H54 (cell line): ENCODE measurements around the gene DIRAS2.

Experiments
- DNase-seq: peaks from one replicate; pipeline ENCODE4 v3.0.0; 2011; ENCODE audit warnings: low spot score, mixed read lengths; ENCODE audit not compliant: insufficient read length
- FAIRE-seq: peaks from 3 replicates; lab custom pipeline; 2011; peaks lifted over from hg19 to GRCh38; lab: Jason Lieb, UNC
- POLR2A ChIP-seq: IDR thresholded peaks from 2 replicates; pipeline ENCODE4 v1.6.1; 2011; ENCODE audit warnings: low read depth, mild to moderate bottlenecking, low read length

Gene DIRAS2

GRCh38 chr9:90640361-90640760 lies 2.3 kb downstream of the DIRAS2 start:
- no peak for TF ChIP-seq POLR2A
- FAIRE-seq: no peak
- DNase-seq: no peak

GRCh38 chr9:90637626-90638025 lies 5.0 kb downstream of the DIRAS2 start:
- no peak for DNase-seq
- no peak for FAIRE-seq
- no peak for TF ChIP-seq POLR2A

- no peak for FAIRE-seq
- DNase-seq: no peak
- no peak for TF ChIP-seq POLR2A
These were observed 9.9 kb downstream of the DIRAS2 start for GRCh38 chr9:90632647-90633207.

GRCh38 chr9:90631964-90632363 lies 10.7 kb downstream of the DIRAS2 start:
- no peak for TF ChIP-seq POLR2A
- no peak for DNase-seq
- no peak for FAIRE-seq

- DNase-seq (no peak), FAIRE-seq (no peak)
- no peak for TF ChIP-seq POLR2A
These were observed 12.6 kb downstream of the DIRAS2 start for GRCh38 chr9:90629991-90630390.

- DNase-seq (no peak), FAIRE-seq (no peak)
- TF ChIP-seq POLR2A: no peak
These were observed 13.3 kb downstream of the DIRAS2 start for GRCh38 chr9:90629354-90629753.

- no peak for TF ChIP-seq POLR2A
- DNase-seq (no peak), FAIRE-seq (no peak)
These were observed 25.8 kb downstream of the DIRAS2 start for GRCh38 chr9:90616806-90617205.

- DNase-seq (no peak), FAIRE-seq (no peak)
- no peak for TF ChIP-seq POLR2A
These were observed 29.1 kb downstream of the DIRAS2 start for GRCh38 chr9:90613502-90613901.

GRCh38 chr9:90612957-90613356 lies 29.7 kb downstream of the DIRAS2 start:
- no peak for FAIRE-seq
- DNase-seq: no peak
- TF ChIP-seq POLR2A: no peak

GRCh38 chr9:90611568-90611967 lies 31.1 kb downstream of the DIRAS2 start:
- no peak for FAIRE-seq

GRCh38 chr9:90611121-90611520 lies 31.5 kb downstream of the DIRAS2 start:
- TF ChIP-seq POLR2A: no peak
- FAIRE-seq (no peak), DNase-seq (no peak)

More at GRCh38 chr9:90611568-90611967, 31.1 kb downstream of the DIRAS2 start:
- TF ChIP-seq POLR2A: no peak
- DNase-seq: no peak

- FAIRE-seq (no peak), DNase-seq (no peak)
- TF ChIP-seq POLR2A: no peak
These were observed 34.7 kb downstream of the DIRAS2 start for GRCh38 chr9:90607701-90608516.

GRCh38 chr9:90600029-90600428 lies 42.6 kb downstream of the DIRAS2 start:
- FAIRE-seq (no peak), DNase-seq (no peak)

GRCh38 chr9:90598191-90598590 lies 44.4 kb downstream of the DIRAS2 start:
- no peak for FAIRE-seq
- TF ChIP-seq POLR2A: no peak
- no peak for DNase-seq

More at GRCh38 chr9:90600029-90600428, 42.6 kb downstream of the DIRAS2 start:
- no peak for TF ChIP-seq POLR2A

GRCh38 chr9:90593646-90594045 lies 49.0 kb downstream of the DIRAS2 start:
- no peak for TF ChIP-seq POLR2A
- FAIRE-seq (no peak), DNase-seq (no peak)

GRCh38 chr9:90580576-90580975 lies 62.0 kb downstream of the DIRAS2 start:
- TF ChIP-seq POLR2A: no peak
- FAIRE-seq (no peak), DNase-seq (no peak)
